SU-DHL-6 (cell line): ENCODE data around the gene KBTBD13.

Source experiments
- H2AFZ ChIP-seq: fragments of 200-600 bp; sonication (generic); 2 replicates; pipeline ENCODE4 v1.6.1; 2014; ENCODE audit warnings: low read depth, mild to moderate bottlenecking, moderate library complexity, mixed read lengths, antibody characterized with exemption, low read length; ENCODE audit not compliant: severe bottlenecking
- H3F3A ChIP-seq: fragments of 200-600 bp; shearing (Covaris generic); 2 replicates; pipeline ENCODE4 v1.6.0; 2016; ENCODE audit warnings: antibody characterized with exemption, mild to moderate bottlenecking; ENCODE audit not compliant: insufficient read depth
- H3K27ac ChIP-seq: fragments of 200-600 bp; sonication (generic); 2 replicates; pipeline ENCODE4 v1.5.1; 2016; ENCODE audit warnings: low read depth, mild to moderate bottlenecking, low read length, moderate library complexity, mixed read lengths
- H3K27me3 ChIP-seq: fragments of 200-600 bp; sonication (generic), shearing (Covaris generic); 2 replicates; pipeline ENCODE4 v1.6.0; 2014; ENCODE audit warnings: mild to moderate bottlenecking, low read length
- H3K36me3 ChIP-seq: fragments of 200-600 bp; sonication (generic); 2 replicates; pipeline ENCODE4 v1.6.1; 2014; ENCODE audit warnings: mild to moderate bottlenecking, low read length, mixed read lengths
- H3K4me2 ChIP-seq: fragments of 300-600, 200-600 bp; shearing (Covaris generic), sonication (generic); 2 replicates; pipeline ENCODE4 v1.6.0; 2014; ENCODE audit warnings: low read length, low read depth, mild to moderate bottlenecking; ENCODE audit not compliant: poor library complexity, severe bottlenecking
- H3K4me3 ChIP-seq: fragments of 200-600 bp; sonication (generic); 2 replicates; pipeline ENCODE4 v1.5.1; 2014; ENCODE audit warnings: antibody characterized with exemption, low read length, mild to moderate bottlenecking, mixed read lengths; ENCODE audit not compliant: insufficient read depth, poor library complexity, severe bottlenecking
- H3K79me2 ChIP-seq: fragments of 200-600 bp; sonication (generic); 2 replicates; pipeline ENCODE4 v1.6.1; 2014; ENCODE audit warnings: mild to moderate bottlenecking, low read length, moderate library complexity; ENCODE audit not compliant: insufficient read depth
- H3K9ac ChIP-seq: fragments of 200-600 bp; sonication (generic); 2 replicates; pipeline ENCODE4 v1.7.0; 2014; ENCODE audit warnings: mild to moderate bottlenecking, low read length
- H3K9me2 ChIP-seq: fragments of 200-600 bp; sonication (generic); replicated peaks from 2 replicates; pipeline ENCODE4 v1.6.1; 2014; ENCODE audit warnings: low read length; ENCODE audit not compliant: insufficient read depth
- H3K9me3 ChIP-seq: fragments of 200-600 bp; sonication (generic); 2 replicates; pipeline ENCODE4 v1.6.1; 2014; ENCODE audit warnings: low read length, mixed read lengths; ENCODE audit not compliant: insufficient read depth
- H4K20me1 ChIP-seq: fragments of 200-600 bp; sonication (generic); 2 replicates; pipeline ENCODE4 v1.6.1; 2014; ENCODE audit warnings: low read depth, mild to moderate bottlenecking, antibody characterized with exemption, low read length, moderate library complexity, mixed read lengths
- EZH2phosphoT487 ChIP-seq: fragments of 200-600 bp; sonication (generic), shearing (Covaris generic); conservative IDR thresholded peaks from 2 replicates; pipeline ENCODE4 v1.6.1; 2018; ENCODE audit warnings: mild to moderate bottlenecking, antibody characterized with exemption, low read length, moderate library complexity, mixed read lengths
- TF ChIP-seq, protein P1 (sequence below): fragments of 200-600 bp; sonication (generic); IDR thresholded peaks from one replicate; pipeline ENCODE4 v1.5.1; 2017; ENCODE audit warnings: antibody characterized with exemption, mild to moderate bottlenecking, low read length, moderate library complexity; ENCODE audit not compliant: insufficient read depth, poor library complexity, severe bottlenecking

The KBTBD13 gene

DNA sequence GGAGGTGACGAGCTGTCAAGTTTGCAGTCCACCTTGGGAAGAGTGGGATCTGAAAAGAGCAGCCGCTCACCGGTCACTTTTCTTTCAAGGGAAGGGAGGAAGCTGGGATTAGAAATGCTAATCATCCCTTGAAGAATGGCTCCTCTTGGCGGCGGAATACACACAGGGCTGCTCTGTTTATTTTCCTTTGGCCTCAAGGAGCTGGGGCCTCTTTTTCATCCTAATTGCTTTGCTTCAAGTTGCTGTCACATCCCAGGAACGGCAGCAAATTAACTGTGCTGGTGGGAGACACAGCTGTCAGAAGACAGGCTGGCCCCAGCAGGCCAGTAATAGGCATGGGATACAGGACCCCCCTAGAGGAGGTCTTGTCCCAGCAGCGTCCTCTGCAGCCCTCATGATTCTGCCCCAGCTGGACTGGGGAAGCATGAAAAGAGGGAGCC lies 6.7 kb downstream of the KBTBD13 start:
- Histone ChIP-seq H2AFZ (no peak overlapping the region), H3K27ac (no peak overlapping the region), H3K9me3 (no peaks in the 10 kb centered on the region), H4K20me1 (no peaks in the 10 kb centered on the region), H3F3A (no peaks in the 10 kb centered on the region), H3K9me2 (no peaks in the 10 kb centered on the region), H3K79me2 (no peaks in the 10 kb centered on the region), H3K36me3 (no peaks in the 10 kb centered on the region), H3K4me2 (no peak overlapping the region), H3K27me3 (no peaks in the 10 kb centered on the region), H3K9ac (no peak overlapping the region), H3K4me3 (no peak overlapping the region)
- no peak for TF ChIP-seq EZH2phosphoT487
- TF ChIP-seq, protein P1, sequence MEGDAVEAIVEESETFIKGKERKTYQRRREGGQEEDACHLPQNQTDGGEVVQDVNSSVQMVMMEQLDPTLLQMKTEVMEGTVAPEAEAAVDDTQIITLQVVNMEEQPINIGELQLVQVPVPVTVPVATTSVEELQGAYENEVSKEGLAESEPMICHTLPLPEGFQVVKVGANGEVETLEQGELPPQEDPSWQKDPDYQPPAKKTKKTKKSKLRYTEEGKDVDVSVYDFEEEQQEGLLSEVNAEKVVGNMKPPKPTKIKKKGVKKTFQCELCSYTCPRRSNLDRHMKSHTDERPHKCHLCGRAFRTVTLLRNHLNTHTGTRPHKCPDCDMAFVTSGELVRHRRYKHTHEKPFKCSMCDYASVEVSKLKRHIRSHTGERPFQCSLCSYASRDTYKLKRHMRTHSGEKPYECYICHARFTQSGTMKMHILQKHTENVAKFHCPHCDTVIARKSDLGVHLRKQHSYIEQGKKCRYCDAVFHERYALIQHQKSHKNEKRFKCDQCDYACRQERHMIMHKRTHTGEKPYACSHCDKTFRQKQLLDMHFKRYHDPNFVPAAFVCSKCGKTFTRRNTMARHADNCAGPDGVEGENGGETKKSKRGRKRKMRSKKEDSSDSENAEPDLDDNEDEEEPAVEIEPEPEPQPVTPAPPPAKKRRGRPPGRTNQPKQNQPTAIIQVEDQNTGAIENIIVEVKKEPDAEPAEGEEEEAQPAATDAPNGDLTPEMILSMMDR = no peak

DNA sequence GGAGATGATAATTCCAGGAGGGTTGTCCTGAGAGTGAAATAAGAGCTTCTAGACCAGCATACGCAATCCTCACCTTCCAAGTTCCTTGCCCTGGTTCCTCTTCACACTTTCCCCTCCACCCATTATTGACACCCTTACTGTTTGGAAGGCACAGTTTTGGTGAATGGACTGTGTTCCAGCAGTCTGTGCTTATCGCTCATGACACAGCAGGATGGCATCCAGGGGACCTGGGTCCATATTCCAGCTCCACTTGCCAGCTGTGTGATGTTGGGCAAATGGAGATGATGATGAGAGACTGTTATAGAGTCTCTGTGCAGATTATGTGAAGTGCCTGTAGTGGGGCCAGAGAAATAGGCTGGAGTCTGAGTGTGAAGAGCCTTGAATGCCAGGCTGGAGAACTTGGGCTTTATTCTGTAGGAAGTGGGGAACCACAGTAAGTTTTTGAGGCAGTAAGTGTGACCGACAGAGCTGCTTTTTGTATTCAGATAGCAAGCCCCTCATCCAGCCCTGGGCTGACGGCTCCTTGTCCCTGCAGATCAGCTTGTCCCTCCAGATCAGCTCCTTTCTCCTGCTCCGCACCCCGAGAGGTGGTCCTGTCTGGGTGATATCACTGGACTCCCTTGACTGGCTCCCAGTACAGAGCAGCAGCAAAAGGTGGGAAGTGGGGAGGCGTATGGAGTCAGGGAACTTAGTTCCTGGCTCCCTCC lies 8.1 kb downstream of the KBTBD13 start:
- Histone ChIP-seq H3K9me2 (no peaks in the 10 kb centered on the region), H3K79me2 (no peaks in the 10 kb centered on the region), H3K4me2 (no peak overlapping the region), H3K9me3 (no peaks in the 10 kb centered on the region), H3F3A (no peaks in the 10 kb centered on the region), H3K9ac (no peak overlapping the region), H3K36me3 (no peaks in the 10 kb centered on the region), H4K20me1 (no peaks in the 10 kb centered on the region), H2AFZ (no peak overlapping the region), H3K27me3 (no peaks in the 10 kb centered on the region), H3K27ac (no peak overlapping the region), H3K4me3 (no peak overlapping the region)
- TF ChIP-seq, protein P1 = no peak
- no peak for TF ChIP-seq EZH2phosphoT487

DNA sequence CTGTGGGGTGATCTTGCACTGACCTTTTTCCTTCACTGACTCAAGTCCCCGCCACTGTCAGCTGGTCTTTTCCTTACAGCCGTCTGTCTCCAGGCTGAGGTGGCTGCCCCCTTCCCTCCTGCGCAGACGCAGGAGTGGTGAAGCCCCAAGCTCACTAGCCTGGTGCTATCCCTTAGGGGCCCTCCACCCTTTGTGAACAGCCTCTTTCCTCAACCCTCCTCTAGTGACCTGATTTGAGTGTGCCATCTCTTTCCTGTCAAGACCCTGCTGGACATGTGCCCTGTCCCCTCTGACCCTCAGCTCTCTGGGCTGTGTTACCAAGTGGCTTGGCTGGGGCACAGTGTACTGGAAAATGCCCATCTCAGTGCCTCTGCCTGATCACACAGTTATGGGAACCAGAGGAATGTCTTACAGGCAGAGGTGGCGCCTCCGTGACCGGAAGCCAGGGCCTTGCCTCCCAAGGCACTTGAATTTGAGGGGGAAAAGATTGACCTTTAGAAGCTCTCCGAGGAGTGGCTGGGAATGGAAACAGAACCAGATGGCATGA lies 8.7 kb downstream of the KBTBD13 start:
- no peak overlapping the region for H3K27ac ChIP-seq
- H3K9ac ChIP-seq = no peak overlapping the region
- H2AFZ ChIP-seq = no peak overlapping the region
- no peak overlapping the region for H3K4me2 ChIP-seq
- no peaks in the 10 kb centered on the region for H3K79me2 ChIP-seq
- H3K27me3 ChIP-seq = no peaks in the 10 kb centered on the region
- H4K20me1 ChIP-seq = no peaks in the 10 kb centered on the region
- no peaks in the 10 kb centered on the region for H3K36me3 ChIP-seq
- H3K9me2 ChIP-seq = no peaks in the 10 kb centered on the region
- no peaks in the 10 kb centered on the region for H3F3A ChIP-seq
- no peaks in the 10 kb centered on the region for H3K9me3 ChIP-seq
- TF ChIP-seq, protein P1 = no peak
- TF ChIP-seq EZH2phosphoT487 = no peak
- H3K4me3 ChIP-seq = no peak overlapping the region
